BJ (cell line): Measurements from ENCODE around the gene IFNL4. TPM values are rescaled to one million over a fixed set of nuclear protein-coding genes. Genes with fewer than 3 reads are reported as not detected.
"Not testable (repeated sequence)": the region's sequence is repeated elsewhere in the genome, so short reads cannot be mapped to it uniquely, and the experiment has no call there.

Experiments used
- CTCF ChIA-PET: fragments of 350-600 bp; formaldehyde crosslinking; extraction: SDS; loops from one replicate; lab custom pipeline; 2021; ENCODE audit warnings: antibody characterized with exemption, inconsistent platforms; lab: Yijun Ruan, JAX
- POLR2A ChIA-PET: fragments of 300-600 bp; sonication (Branson Sonifier 250); formaldehyde crosslinking; extraction: SDS; loops from one replicate; lab custom pipeline; 2021; ENCODE audit warnings: antibody characterized with exemption; lab: Charles Lee
- DNase-seq: peaks from one replicate; pipeline ENCODE4 v3.0.0-alpha.2; 2011; ENCODE audit warnings: low read depth
- H3K27me3 ChIP-seq: 2 replicates; pipeline ENCODE4 v1.6.0; 2011; ENCODE audit warnings: low read length; ENCODE audit not compliant: control insufficient read depth, insufficient read depth
- H3K36me3 ChIP-seq: 2 replicates; pipeline ENCODE4 v1.5.1; 2011; ENCODE audit warnings: low read length; ENCODE audit not compliant: control insufficient read depth, insufficient read depth
- H3K4me3 ChIP-seq: 2 replicates; pipeline ENCODE4 v1.5.1; 2011; ENCODE audit warnings: low read depth, mild to moderate bottlenecking, control low read depth, low read length
- polyA plus RNA-seq: library from polyadenylated mRNA; depleted of rRNA; stranded (reverse); fragments of >200 nt; gene quantifications from 2 replicates; pipeline ENCODE4 v1.2.3, GENCODE V29; 2011
- TF ChIP-seq, protein P1 (sequence below): IDR thresholded peaks from 2 replicates; pipeline ENCODE4 v1.5.1; 2011; ENCODE audit warnings: low read depth, mild to moderate bottlenecking, control low read depth, inconsistent platforms, low read length, moderate library complexity; ENCODE audit not compliant: insufficient read depth

The IFNL4 gene
- polyA plus RNA-seq, 1 experiment = not detected

DNA sequence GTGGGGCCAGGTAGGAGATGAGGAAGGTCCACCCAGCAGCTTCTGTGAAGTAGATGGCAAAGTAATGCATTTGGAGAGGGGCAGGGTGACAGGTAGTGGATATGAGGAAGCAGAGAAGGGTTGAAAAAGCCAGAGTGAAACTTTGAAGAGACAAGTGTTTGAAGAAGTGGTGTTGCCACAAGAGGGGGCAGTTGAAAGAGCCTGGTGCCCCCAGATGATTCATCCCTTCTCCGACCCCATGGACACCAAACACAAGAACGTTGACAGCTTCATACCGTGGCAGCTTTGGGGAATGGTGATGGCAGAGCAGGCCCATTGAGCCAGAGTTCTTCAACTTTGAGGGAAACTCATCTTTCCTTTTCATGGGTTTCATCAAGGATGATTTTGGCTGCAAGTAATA, 23.7 kb downstream of the IFNL4 start:
- Histone ChIP-seq H3K27me3 (no peaks in the 10 kb centered on the region), H3K36me3 (no peaks in the 10 kb centered on the region), H3K4me3 (no peak overlapping the region)
- TF ChIP-seq, protein P1, sequence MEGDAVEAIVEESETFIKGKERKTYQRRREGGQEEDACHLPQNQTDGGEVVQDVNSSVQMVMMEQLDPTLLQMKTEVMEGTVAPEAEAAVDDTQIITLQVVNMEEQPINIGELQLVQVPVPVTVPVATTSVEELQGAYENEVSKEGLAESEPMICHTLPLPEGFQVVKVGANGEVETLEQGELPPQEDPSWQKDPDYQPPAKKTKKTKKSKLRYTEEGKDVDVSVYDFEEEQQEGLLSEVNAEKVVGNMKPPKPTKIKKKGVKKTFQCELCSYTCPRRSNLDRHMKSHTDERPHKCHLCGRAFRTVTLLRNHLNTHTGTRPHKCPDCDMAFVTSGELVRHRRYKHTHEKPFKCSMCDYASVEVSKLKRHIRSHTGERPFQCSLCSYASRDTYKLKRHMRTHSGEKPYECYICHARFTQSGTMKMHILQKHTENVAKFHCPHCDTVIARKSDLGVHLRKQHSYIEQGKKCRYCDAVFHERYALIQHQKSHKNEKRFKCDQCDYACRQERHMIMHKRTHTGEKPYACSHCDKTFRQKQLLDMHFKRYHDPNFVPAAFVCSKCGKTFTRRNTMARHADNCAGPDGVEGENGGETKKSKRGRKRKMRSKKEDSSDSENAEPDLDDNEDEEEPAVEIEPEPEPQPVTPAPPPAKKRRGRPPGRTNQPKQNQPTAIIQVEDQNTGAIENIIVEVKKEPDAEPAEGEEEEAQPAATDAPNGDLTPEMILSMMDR = no peak
- CTCF ChIA-PET = no interaction called here
- POLR2A ChIA-PET = no interaction called here
- DNase-seq = no peak

- ChIA-PET POLR2A (no interaction called here), CTCF (no interaction called here)
- H3K4me3 ChIP-seq = no peak overlapping the region
- no peak for DNase-seq
- H3K27me3 ChIP-seq = no peaks in the 10 kb centered on the region
- no peaks in the 10 kb centered on the region for H3K36me3 ChIP-seq
- TF ChIP-seq, protein P1 = no peak
Measured at GRCh38 chr19:39223703-39224279, 24.9 kb downstream of the IFNL4 start.

DNA sequence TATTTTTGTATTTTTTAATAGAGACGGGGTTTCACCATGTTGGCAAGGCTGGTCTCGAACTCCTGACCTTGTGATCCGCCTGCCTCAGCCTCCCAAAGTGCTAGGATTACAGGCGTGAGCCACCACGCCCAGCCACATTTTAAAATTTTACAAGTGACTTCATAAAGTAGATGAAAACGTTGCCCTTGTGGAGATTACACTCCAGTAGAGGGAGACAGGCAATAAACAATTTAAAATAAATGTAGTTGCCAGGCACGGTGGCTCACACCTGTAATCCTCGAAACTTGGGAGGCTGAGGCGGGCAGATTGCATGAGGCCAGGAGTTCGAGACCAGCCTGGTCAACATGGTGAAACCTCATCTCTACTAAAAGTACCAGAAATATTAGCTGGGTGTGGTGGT, 29.5 kb downstream of the IFNL4 start:
- H3K36me3 ChIP-seq, POLR2A ChIA-PET, H3K27me3 ChIP-seq, DNase-seq, H3K4me3 ChIP-seq, CTCF ChIA-PET: not testable (repeated sequence)

DNA sequence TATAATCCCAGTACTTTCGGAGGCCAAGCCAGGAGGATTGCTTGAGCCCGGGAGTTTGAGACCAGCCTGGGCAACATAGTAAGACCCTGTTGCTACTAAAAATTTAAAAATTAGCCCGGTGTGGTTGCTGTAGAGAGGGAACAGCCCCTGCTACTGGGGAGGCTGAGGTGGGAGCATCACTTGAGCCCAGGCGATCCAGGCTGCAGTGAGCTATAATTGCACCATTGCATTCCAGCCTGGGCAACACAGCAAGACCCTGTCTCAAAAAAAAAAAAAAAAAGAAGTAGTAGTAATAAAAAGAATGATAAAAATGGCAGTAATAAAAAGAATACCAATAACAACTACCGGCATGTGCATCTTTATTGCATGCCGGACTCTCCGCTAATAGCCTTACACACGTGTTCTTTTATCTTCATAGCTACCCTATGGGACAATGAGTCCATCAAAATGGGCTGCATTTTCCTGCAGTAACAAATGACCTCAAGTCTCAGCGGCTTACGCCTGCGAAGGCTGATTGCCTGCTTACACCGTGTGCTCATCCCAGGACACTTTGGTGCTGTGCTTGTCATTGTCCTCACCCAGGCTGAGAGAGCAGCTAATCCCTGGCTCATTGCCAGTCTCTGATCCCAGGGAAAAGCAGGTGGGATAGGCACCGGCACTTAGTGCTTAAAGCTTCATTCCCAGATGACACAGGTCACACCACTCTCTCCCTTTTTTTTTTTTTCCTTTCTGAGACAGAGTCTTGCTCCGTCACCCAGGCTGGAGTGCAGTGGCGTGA, 30.2 kb downstream of the IFNL4 start:
- DNase-seq = no peak
- H3K4me3 ChIP-seq = no peak overlapping the region
- H3K27me3 ChIP-seq = 0 out of 2 replicates have a peak, but pooled peaks cover 2% of the 10 kb centered on the region
- ChIA-PET POLR2A (no interaction called here), CTCF (no interaction called here)
- TF ChIP-seq, protein P1 = no peak
- H3K36me3 ChIP-seq = no peaks in the 10 kb centered on the region

DNA sequence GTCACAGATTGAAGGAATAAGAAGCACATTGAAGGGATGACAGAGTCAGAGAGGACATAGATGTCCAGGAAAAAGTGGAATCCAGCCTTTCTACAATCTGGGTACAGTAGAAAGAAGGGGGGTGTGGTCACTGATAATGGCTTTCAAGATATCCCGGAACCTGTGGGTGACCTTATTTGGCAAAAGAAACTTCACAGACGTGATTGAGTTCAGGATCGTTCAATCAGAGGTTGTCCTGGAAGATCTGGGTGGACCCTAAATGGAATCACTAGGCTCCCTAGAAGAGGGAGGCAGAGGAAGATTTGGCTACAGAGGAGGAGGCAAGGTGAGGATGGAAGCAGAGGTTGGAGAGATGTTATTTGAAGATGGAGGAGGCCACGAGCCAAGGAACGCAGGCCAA, 31.6 kb downstream of the IFNL4 start:
- Histone ChIP-seq H3K4me3 (no peak overlapping the region), H3K27me3 (0 out of 2 replicates have a peak, but pooled peaks cover 2% of the 10 kb centered on the region), H3K36me3 (no peaks in the 10 kb centered on the region)
- TF ChIP-seq, protein P1 = no peak
- no peak for DNase-seq
- POLR2A ChIA-PET = no interaction called here
- CTCF ChIA-PET = interaction anchor here (1.2 kb wide), 1 partner anchor 95 kb away, joined by 3 read pairs; no protein-coding TSS in a partner anchor

DNA sequence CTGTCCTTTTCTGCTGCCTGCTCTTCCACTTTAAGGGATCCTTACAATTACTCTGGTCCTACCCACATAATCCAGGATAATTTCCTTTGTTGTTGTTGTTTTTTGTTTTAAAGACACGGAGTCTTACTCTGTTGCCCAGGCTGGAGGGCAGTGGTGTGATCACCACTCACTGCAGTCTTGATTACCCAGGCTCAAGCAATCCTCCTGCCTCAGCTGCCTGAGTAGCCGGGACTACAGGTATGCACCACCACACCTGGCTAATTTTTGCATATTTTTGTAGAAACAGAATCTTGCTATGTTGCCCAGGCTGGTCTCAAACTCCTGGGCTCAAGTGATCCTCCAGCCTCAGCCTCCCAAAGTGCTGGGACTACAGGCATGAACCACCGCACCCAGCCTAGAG, 33.3 kb downstream of the IFNL4 start:
- H3K27me3 ChIP-seq, DNase-seq, H3K4me3 ChIP-seq, H3K36me3 ChIP-seq, POLR2A ChIA-PET: not testable (repeated sequence)
- CTCF ChIA-PET = interaction anchor here (0.6 kb wide), 1 partner anchor 105 kb away, joined by 3 read pairs; no protein-coding TSS in a partner anchor
